GM03348 (cell line): ENCODE results near the gene TPK1.
"Not testable (repeated sequence)": the region's sequence is repeated elsewhere in the genome, so short reads cannot be mapped to it uniquely, and the experiment has no call there.

Experiments
- DNase-seq: peaks from one replicate; pipeline ENCODE4 v3.0.0; 2012; ENCODE audit warnings: low spot score

TPK1 gene

GRCh38 chr7:144822223-144822622, 13.6 kb downstream of the TPK1 start:
- DNase-seq: no peak

DNA sequence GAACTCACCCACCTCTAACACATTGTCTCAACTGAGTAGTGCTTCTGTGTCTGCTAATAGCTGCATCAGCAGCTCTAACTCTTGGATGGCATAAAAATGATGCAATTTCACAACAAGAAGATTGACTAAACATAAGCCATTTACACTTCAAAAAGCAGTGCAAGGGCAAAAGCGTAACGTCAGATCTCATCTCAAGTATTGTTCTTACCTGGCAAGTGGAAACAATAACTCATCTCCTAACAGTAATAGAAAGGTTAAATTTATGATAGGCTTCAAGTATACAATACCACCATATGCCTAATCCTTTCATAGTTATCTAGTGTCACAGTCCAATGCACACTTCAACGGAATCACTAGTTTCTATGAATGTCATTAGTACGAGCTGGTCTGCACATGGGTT, 14.8 kb downstream of the TPK1 start:
- DNase-seq: no peak

GRCh38 chr7:144820552-144820951, 15.3 kb downstream of the TPK1 start:
- no peak for DNase-seq

- DNase-seq: no peak
Observed at GRCh38 chr7:144819566-144819965, 16.3 kb downstream of the TPK1 start.

DNA sequence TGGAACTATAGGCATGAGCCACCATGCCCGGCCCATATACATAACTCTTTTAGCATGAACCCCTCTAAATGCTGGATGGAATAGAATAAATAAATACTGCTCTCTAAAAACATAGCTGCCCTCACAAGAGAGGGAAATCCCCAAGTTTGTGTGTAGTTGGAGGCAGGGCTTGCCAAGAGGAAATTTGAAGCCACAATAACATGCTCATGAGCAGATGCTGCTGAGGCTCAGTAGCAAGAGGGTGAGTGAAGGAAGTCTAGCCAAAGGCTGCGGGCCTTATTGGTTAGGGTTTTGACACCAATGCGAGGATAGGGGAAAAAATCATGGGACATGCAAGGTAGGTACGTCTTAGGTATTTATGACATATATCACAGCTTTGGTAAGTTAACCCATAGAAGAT, 17.3 kb downstream of the TPK1 start:
- DNase-seq: no peak

DNA sequence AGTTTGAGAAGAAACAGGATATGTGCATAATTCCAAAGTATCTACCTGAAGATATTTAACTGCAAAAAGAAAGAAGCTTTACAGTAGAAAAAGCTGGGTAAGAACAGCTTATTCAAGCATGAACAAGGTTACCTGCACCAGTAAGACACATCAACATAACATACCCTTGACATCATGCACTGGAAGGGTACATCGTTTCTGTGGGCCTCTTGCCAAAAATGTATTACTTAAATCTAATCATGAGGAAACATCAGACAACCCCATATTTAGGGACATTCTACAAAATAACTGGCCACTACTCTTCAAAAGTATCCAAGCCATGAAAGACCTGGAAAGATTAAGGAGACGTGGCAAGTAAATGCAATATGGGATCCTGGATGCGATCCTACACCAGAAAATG, 18.9 kb downstream of the TPK1 start:
- no peak for DNase-seq

GRCh38 chr7:144814299-144814698, 21.6 kb downstream of the TPK1 start:
- no peak for DNase-seq

GRCh38 chr7:144812379-144813283, 23.2 kb downstream of the TPK1 start:
- DNase-seq: no peak

- DNase-seq: no peak
Observed at GRCh38 chr7:144805627-144806239, 30.1 kb downstream of the TPK1 start.

DNA sequence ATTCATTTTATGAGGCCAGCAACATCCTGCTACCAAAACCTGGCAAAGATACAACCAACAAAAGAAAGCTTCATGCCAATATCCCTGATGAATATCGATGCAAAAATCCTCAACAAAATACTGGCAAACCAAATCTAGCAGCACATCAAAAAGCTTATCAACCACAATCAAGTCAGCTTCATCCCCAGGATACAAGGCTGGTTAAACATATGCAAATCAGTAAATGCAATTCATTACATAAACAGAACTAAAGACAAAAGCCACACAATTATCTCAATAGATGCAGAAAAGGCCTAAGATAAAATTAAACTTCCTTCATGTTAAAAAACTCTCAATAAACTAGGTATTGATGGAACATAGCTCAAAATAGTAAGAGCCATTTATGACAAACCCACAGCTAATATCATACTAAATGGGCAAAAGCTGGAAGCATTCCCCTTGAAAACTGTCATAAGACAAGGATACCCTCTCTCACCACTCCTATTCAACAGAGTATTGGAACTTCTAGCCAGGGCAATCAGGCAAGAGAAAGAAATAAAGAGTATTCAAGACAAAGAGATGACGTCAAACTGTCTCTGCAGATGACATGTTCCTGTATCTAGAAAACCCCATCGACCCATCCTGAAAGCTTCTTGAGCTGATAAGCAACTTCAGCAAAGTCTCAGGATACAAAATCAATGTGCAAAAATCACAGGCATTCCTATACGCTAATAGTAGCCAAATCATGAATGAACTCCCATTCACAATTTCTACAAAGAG, 35.0 kb downstream of the TPK1 start:
- not testable (repeated sequence) for DNase-seq

DNA sequence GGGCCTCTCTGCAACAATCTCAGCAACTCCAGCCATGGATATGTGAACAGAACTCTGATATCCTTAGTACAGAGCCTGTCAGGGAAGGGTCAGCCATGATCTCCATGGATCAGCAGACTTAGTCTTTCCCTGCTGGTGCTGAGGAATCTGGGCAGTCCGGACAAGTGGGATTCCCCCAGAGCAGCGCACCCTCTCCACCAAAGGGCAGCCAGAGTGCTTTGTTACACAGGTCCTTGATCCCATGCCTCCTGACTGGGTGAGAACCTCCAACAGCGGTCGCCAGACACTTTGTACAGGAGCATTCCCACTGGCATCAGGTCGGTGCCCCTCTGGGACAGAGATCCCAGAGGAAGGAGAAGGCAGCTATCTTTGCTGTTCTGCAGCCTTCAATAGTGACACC, 38.9 kb downstream of the TPK1 start:
- no peak for DNase-seq

GRCh38 chr7:144792050-144792449, 43.8 kb downstream of the TPK1 start:
- DNase-seq: no peak

GRCh38 chr7:144791488-144791887, 44.4 kb downstream of the TPK1 start:
- DNase-seq: no peak

DNA sequence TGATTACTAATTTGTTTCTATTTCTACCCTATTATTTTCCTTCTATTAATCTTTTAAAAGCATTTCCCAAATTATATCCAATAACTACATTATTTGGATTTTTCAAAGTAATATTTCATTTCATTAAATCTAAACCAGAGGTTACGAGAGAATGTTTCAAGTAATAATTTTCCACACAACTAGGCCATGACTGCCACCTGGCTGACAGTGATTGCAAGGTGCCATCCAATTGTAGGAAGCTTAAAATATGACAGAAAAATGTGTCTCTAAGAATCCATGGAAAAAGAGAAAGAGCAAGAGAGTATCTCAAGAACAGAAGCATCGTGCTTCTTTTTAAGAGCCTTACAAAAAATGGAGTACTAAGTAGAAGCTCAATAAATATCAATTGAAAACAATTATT, 48.7 kb downstream of the TPK1 start:
- no peak for DNase-seq

DNA sequence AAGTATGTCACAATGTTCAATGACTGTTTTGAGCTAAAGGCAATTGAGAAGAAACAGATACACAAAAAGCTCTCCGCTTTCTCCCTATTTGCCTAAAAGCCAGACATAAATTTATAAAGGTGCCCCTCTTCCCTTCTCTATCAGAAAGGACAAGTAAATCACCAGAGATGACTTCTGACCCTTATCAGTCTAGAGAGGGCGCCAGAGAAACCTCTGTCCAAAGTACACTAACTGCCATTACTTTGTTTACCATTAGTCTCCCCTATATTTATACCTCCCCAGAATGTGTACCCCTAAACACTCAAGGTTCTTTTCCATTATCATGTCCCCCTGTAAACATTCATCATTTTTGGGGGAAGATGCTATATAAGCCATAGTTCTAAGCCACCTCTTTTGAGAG, 49.3 kb downstream of the TPK1 start:
- DNase-seq: no peak

GRCh38 chr7:144786079-144786478, 49.8 kb downstream of the TPK1 start:
- DNase-seq: no peak

GRCh38 chr7:144785521-144785920, 50.3 kb downstream of the TPK1 start:
- no peak for DNase-seq

- peak; percentile 10 for DNase-seq
Observed at GRCh38 chr7:144784943-144785342, 50.9 kb downstream of the TPK1 start.

DNA sequence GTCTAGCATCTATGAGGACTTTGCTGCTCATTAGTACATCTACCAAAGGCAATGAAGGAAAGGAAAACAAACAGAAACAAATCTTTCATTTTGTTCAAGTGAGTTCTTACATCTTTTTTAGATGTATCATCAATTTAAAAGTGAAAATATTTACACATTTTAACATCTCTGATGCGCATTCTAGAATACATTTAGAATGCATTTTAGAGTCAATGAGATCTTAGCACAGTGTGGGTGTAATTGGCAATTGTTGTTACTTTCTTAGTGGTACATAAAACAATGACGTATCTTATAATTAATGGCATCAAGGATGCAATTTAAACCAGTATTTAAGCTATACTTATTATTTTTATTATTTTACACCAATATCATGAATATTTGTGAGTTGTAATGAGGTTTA, 51.4 kb downstream of the TPK1 start:
- no peak for DNase-seq

DNA sequence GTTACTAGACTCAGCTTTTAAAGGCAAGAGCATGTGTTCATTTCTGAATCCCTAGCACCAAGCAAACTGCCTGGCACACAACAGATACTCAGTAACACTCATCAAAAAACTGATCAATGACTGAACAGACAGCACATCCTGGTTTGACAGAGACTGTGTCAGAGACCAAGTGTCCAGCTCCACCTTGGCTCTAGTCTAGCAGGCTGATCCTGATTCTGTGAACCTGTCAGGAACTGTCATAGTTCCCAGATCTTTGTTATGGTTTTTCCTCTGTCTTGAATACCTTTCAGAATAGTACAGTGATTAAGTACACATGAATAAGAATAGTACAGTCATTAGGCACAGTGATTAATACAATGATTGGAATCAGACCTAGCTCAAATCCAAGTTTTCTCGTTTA, 53.0 kb downstream of the TPK1 start:
- DNase-seq: no peak

- no peak for DNase-seq
Observed at GRCh38 chr7:144780071-144780608, 55.7 kb downstream of the TPK1 start.

- not testable (repeated sequence) for DNase-seq
Observed at GRCh38 chr7:144777889-144778288, 58.0 kb downstream of the TPK1 start.
